ENCODE measurements around the gene OR2AG1.

Gene OR2AG1

GRCh38 chr11:6818967-6819366 lies 36.1 kb downstream of the OR2AG1 start:
- no peak for DNase-seq (ENCODE audit: low read depth)
- TF ChIP-seq CTCF (IDR thresholded peaks at IDR 0.05; ENCODE audit: insufficient read depth, low read depth, low read length, missing control alignments) = no peak
- H3K4me3 ChIP-seq (ENCODE audit: low read length) = no peak overlapping the region

- no peak for TF ChIP-seq CTCF (IDR thresholded peaks at IDR 0.05; ENCODE audit: insufficient read depth, low read depth, low read length, missing control alignments)
- H3K4me3 ChIP-seq (ENCODE audit: low read length) = no peak overlapping the region
- no peak for DNase-seq (ENCODE audit: low read depth)
These were observed 41.5 kb downstream of the OR2AG1 start for GRCh38 chr11:6824136-6824823.

- peak; percentile 13 for DNase-seq (ENCODE audit: low read depth)
- TF ChIP-seq CTCF (IDR thresholded peaks at IDR 0.05; ENCODE audit: insufficient read depth, low read depth, low read length, missing control alignments) = no peak
- H3K4me3 ChIP-seq (ENCODE audit: low read length) = no peak overlapping the region
These were observed 42.5 kb downstream of the OR2AG1 start for GRCh38 chr11:6825231-6825744.

GRCh38 chr11:6828103-6828502 lies 45.3 kb downstream of the OR2AG1 start:
- no peak for DNase-seq (ENCODE audit: low read depth)
- H3K4me3 ChIP-seq (ENCODE audit: low read length) = no peak overlapping the region
- no peak for TF ChIP-seq CTCF (IDR thresholded peaks at IDR 0.05; ENCODE audit: insufficient read depth, low read depth, low read length, missing control alignments)

- no peak for TF ChIP-seq CTCF (IDR thresholded peaks at IDR 0.05; ENCODE audit: insufficient read depth, low read depth, low read length, missing control alignments)
These were observed 50.5 kb downstream of the OR2AG1 start for GRCh38 chr11:6833356-6833755.

GRCh38 chr11:6834021-6834420 lies 51.2 kb downstream of the OR2AG1 start:
- no peak for DNase-seq (ENCODE audit: low read depth)
- H3K4me3 ChIP-seq (ENCODE audit: low read length) = no peak overlapping the region
- TF ChIP-seq CTCF (IDR thresholded peaks at IDR 0.05; ENCODE audit: insufficient read depth, low read depth, low read length, missing control alignments) = no peak

More at GRCh38 chr11:6833356-6833755, 50.5 kb downstream of the OR2AG1 start:
- no peak overlapping the region for H3K4me3 ChIP-seq (ENCODE audit: low read length)
- no peak for DNase-seq (ENCODE audit: low read depth)

Data from epithelial cell of esophagus (primary cell).